Sigmoid colon (tissue), 4 donors: ENCODE measurements around the gene MBP.

Source experiments
- CTCF ChIP-seq, 4 experiments: fragments of 450-650 bp in 3 of 4; fragments of 200-600 bp in 1 of 4; IDR thresholded peaks; one replicate each; pipeline ENCODE4 v1.5.1; 2016 to 2019; ENCODE audit warnings: antibody characterized with exemption in 4 of 4, mild to moderate bottlenecking in 3 of 4, moderate library complexity in 2 of 4
- EP300 ChIP-seq, 4 donors: sonication (generic); formaldehyde crosslinking; IDR thresholded peaks; one replicate each; pipeline ENCODE4 v1.6.1; 2017; ENCODE audit warnings: antibody characterized with exemption in 4 of 4
- POLR2AphosphoS5 ChIP-seq, 4 donors: sonication (generic); formaldehyde crosslinking; IDR thresholded peaks; one replicate each; pipeline ENCODE4 v1.6.1; 2017; ENCODE audit warnings: antibody characterized with exemption in 4 of 4

- TF ChIP-seq CTCF (IDR thresholded peaks at IDR 0.05) = no peak
- no peak for TF ChIP-seq POLR2AphosphoS5 (IDR thresholded peaks at IDR 0.05)
- no peak for TF ChIP-seq EP300 (IDR thresholded peaks at IDR 0.05)
Measured at GRCh38 chr18:76936877-76937276, 195.7 kb downstream of the MBP start.
